GM23338 (cell line): ENCODE measurements around the gene TACC3. TPM values are rescaled to one million over a fixed set of nuclear protein-coding genes. Genes with fewer than 3 reads are reported as not detected.

Experiments used
- ATAC-seq: fragments of 200-7000 bp; cut with Tn5 transposase; 3 replicates; pipeline ENCODE4 v1.9.1; 2020
- DNase-seq: peaks from one replicate; pipeline ENCODE4 v3.0.0-alpha.2; 2015; ENCODE audit warnings: low spot score
- H2AFZ ChIP-seq: fragments of 200-600 bp; sonication (generic); 2 replicates; pipeline ENCODE4 v1.8.0; 2016; ENCODE audit warnings: antibody characterized with exemption, mild to moderate bottlenecking, moderate library complexity
- H3F3A ChIP-seq: fragments of 200-600 bp; sonication (generic); replicated peaks from 2 replicates; pipeline ENCODE4 v1.8.0; 2017; ENCODE audit warnings: antibody characterized with exemption, mixed run types, low read depth
- H3K27ac ChIP-seq: fragments of 200-600 bp; sonication (generic); 2 replicates; pipeline ENCODE4 v1.6.1; 2016; ENCODE audit warnings: low read depth
- H3K27me3 ChIP-seq: fragments of 200-600 bp; sonication (generic); 2 replicates; pipeline ENCODE4 v1.8.0; 2016; ENCODE audit warnings: mild to moderate bottlenecking, mixed run types, moderate library complexity; ENCODE audit not compliant: insufficient read depth
- H3K36me3 ChIP-seq: fragments of 200-600 bp; sonication (generic); 2 replicates; pipeline ENCODE4 v1.8.0; 2016; ENCODE audit warnings: mild to moderate bottlenecking; ENCODE audit not compliant: insufficient read depth
- H3K4me1 ChIP-seq: fragments of 200-600 bp; sonication (generic); 2 replicates; pipeline ENCODE4 v1.8.0; 2016; ENCODE audit warnings: mild to moderate bottlenecking, moderate library complexity; ENCODE audit not compliant: insufficient read depth
- H3K4me2 ChIP-seq: fragments of 200-600 bp; sonication (generic); 2 replicates; pipeline ENCODE4 v1.7.1; 2017; ENCODE audit warnings: mixed run types
- H3K4me3 ChIP-seq: fragments of 200-600 bp; sonication (generic); 2 replicates; pipeline ENCODE4 v1.6.1; 2016; ENCODE audit warnings: mixed run types
- H3K79me2 ChIP-seq: fragments of 200-600 bp; sonication (generic); replicated peaks from 2 replicates; pipeline ENCODE4 v1.8.0; 2017; ENCODE audit warnings: mild to moderate bottlenecking; ENCODE audit not compliant: insufficient read depth
- H3K9me2 ChIP-seq: fragments of 200-600 bp; sonication (generic); 2 replicates; pipeline ENCODE4 v1.8.0; 2017; ENCODE audit not compliant: insufficient read depth
- H4K20me1 ChIP-seq: fragments of 200-600 bp; sonication (generic); replicated peaks from 2 replicates; pipeline ENCODE4 v1.8.0; 2017; ENCODE audit warnings: mild to moderate bottlenecking; ENCODE audit not compliant: insufficient read depth
- H3K27ac Mint-ChIP-seq: 2 replicates; pipeline ENCODE4 v1.8.0; 2020; ENCODE audit warnings: inconsistent platforms, mild to moderate bottlenecking, moderate library complexity, mixed read lengths
- H3K27me3 Mint-ChIP-seq: 3 replicates; pipeline ENCODE4 v1.8.0; 2022; ENCODE audit warnings: low read depth, mild to moderate bottlenecking, moderate library complexity, mixed read lengths, inconsistent platforms; ENCODE audit not compliant: insufficient read depth, poor library complexity
- H3K36me3 Mint-ChIP-seq: 3 replicates; pipeline ENCODE4 v1.8.0; 2021; ENCODE audit warnings: low read depth, mild to moderate bottlenecking, inconsistent platforms, moderate library complexity, mixed read lengths
- H3K4me1 Mint-ChIP-seq: 3 replicates; pipeline ENCODE4 v1.8.0; 2020; ENCODE audit warnings: mild to moderate bottlenecking, inconsistent platforms, mixed read lengths
- H3K4me3 Mint-ChIP-seq: 3 replicates; pipeline ENCODE4 v1.8.0; 2021; ENCODE audit warnings: moderate library complexity, mild to moderate bottlenecking, inconsistent platforms, mixed read lengths
- H3K9me3 Mint-ChIP-seq: 3 replicates; pipeline ENCODE4 v1.8.0; 2020; ENCODE audit warnings: moderate library complexity, mild to moderate bottlenecking, inconsistent platforms, mixed read lengths
- CREB1 ChIP-seq: fragments of 250-450 bp; sonication (Bioruptor Pico); IDR thresholded peaks from 2 replicates; pipeline ENCODE4 v1.5.0; 2020; ENCODE audit warnings: low read depth, mild to moderate bottlenecking, moderate library complexity
- EZH2 ChIP-seq: fragments of 200-600 bp; sonication (generic); IDR thresholded peaks from one replicate; pipeline ENCODE4 v1.8.0; 2017; ENCODE audit warnings: antibody characterized with exemption, mild to moderate bottlenecking, low read depth; ENCODE audit not compliant: unreplicated experiment
- EZH2phosphoT487 ChIP-seq: fragments of 200-600 bp; sonication (generic); IDR thresholded peaks from one replicate; pipeline ENCODE4 v1.8.1; 2018; ENCODE audit warnings: antibody characterized with exemption; ENCODE audit not compliant: unreplicated experiment
- JUNB ChIP-seq: IDR thresholded peaks from one replicate; pipeline ENCODE4 v1.6.1; 2016; ENCODE audit warnings: antibody characterized with exemption; ENCODE audit not compliant: unreplicated experiment
- NANOG ChIP-seq: IDR thresholded peaks from 2 replicates; pipeline ENCODE4 v1.6.1; 2016; ENCODE audit warnings: antibody characterized with exemption, borderline replicate concordance
- POLR2AphosphoS5 ChIP-seq: IDR thresholded peaks from 2 replicates; pipeline ENCODE4 v1.6.1; 2016; ENCODE audit warnings: antibody characterized with exemption, low read depth
- STAT1 ChIP-seq: IDR thresholded peaks from one replicate; pipeline ENCODE4 v1.6.1; 2016; ENCODE audit warnings: antibody characterized with exemption; ENCODE audit not compliant: unreplicated experiment
- ZNF114 ChIP-seq: fragments of 250-450 bp; sonication (Bioruptor Pico); IDR thresholded peaks from 2 replicates; pipeline ENCODE4 v1.5.0; 2020; ENCODE audit warnings: mild to moderate bottlenecking, moderate library complexity
- polyA plus RNA-seq: library from polyadenylated mRNA; unstranded; fragments of >200 nt; fragmentation: Nextera tagmentation; extraction: Ambion mirVana; gene quantifications from 2 replicates; pipeline ENCODE4 v1.2.1, GENCODE V29; 2016
- total RNA-seq: library from RNA; depleted of rRNA; stranded (reverse); fragments of >200 nt; shearing (Covaris generic); gene quantifications from 2 replicates; pipeline ENCODE4 v1.2.3, GENCODE V29; 2014
- TF ChIP-seq, protein P1 (sequence below): fragments of 250-450 bp; sonication (Bioruptor Pico); IDR thresholded peaks from 2 replicates; pipeline ENCODE4 v1.5.0; 2020; ENCODE audit warnings: mild to moderate bottlenecking, moderate library complexity
- TF ChIP-seq, protein P2 (sequence below): IDR thresholded peaks from 2 replicates; pipeline ENCODE4 v1.6.1; 2016; ENCODE audit warnings: antibody characterized with exemption
- TF ChIP-seq, protein P3 (sequence below), 2 experiments: fragments of 200-600 bp in 1 of 2; sonication (generic) in 1 of 2; conservative IDR thresholded peaks; 2 replicates each; pipeline versions ENCODE4 v1.5.1 to v1.6.1; 2016 to 2017; ENCODE audit warnings: antibody characterized with exemption in 2 of 2, low read depth in 2 of 2, mild to moderate bottlenecking in 2 of 2, moderate library complexity in 1 of 2
- TF ChIP-seq, protein P4 (sequence below): IDR thresholded peaks from one replicate; pipeline ENCODE4 v1.6.1; 2018; ENCODE audit warnings: antibody characterized with exemption; ENCODE audit not compliant: unreplicated experiment

The TACC3 gene
- total and polyA plus RNA-seq, 2 experiments from 2014 or later: 120 TPM

DNA sequence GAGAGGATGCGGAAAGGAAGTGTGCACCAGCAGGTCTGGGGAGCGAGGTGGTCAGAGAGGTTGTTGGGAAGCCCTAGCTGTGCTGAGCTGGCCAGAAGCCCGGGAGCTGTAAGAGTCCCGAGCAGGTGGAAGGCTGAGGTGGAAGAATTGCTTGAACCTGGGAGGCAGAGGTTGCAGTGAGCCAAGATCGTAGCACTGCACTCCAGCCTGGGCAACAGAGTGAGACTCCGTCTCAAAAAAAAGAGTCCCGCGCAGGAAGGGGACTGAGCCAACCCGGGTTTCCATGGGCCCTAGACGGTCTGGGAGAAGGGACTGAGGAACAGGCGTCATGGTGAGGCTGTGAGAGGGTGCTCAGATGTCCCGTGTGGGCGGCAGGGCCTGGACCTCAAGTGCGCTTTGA, 59.1 kb downstream of the TACC3 start:
- Histone ChIP-seq H3K36me3 (no peaks in the 10 kb centered on the region), H3K79me2 (no peaks in the 10 kb centered on the region), H3K4me3 (no peak overlapping the region), H3K4me2 (no peak overlapping the region), H3K27ac (no peak overlapping the region), H3F3A (0 out of 2 replicates have a peak, but pooled peaks cover 3% of the 10 kb centered on the region), H3K27me3 (no peaks in the 10 kb centered on the region), H3K4me1 (peaks cover 19% of the 10 kb centered on the region), H2AFZ (no peak overlapping the region; the same call in 1 of the 2 replicates), H4K20me1 (no peaks in the 10 kb centered on the region), H3K9me2 (no peaks in the 10 kb centered on the region)
- no peak overlapping the region for H3K4me3 Mint-ChIP-seq
- DNase-seq (no peak), ATAC-seq (no peak)
- no peaks in the 10 kb centered on the region for H3K9me3 Mint-ChIP-seq
- no peak for TF ChIP-seq EZH2
- no peak for TF ChIP-seq NANOG
- TF ChIP-seq STAT1: no peak
- no peak for TF ChIP-seq CREB1 (CRISPR knock-in tag)
- TF ChIP-seq ZNF114 (CRISPR knock-in tag): no peak
- TF ChIP-seq EZH2phosphoT487: no peak
- TF ChIP-seq, protein P1, sequence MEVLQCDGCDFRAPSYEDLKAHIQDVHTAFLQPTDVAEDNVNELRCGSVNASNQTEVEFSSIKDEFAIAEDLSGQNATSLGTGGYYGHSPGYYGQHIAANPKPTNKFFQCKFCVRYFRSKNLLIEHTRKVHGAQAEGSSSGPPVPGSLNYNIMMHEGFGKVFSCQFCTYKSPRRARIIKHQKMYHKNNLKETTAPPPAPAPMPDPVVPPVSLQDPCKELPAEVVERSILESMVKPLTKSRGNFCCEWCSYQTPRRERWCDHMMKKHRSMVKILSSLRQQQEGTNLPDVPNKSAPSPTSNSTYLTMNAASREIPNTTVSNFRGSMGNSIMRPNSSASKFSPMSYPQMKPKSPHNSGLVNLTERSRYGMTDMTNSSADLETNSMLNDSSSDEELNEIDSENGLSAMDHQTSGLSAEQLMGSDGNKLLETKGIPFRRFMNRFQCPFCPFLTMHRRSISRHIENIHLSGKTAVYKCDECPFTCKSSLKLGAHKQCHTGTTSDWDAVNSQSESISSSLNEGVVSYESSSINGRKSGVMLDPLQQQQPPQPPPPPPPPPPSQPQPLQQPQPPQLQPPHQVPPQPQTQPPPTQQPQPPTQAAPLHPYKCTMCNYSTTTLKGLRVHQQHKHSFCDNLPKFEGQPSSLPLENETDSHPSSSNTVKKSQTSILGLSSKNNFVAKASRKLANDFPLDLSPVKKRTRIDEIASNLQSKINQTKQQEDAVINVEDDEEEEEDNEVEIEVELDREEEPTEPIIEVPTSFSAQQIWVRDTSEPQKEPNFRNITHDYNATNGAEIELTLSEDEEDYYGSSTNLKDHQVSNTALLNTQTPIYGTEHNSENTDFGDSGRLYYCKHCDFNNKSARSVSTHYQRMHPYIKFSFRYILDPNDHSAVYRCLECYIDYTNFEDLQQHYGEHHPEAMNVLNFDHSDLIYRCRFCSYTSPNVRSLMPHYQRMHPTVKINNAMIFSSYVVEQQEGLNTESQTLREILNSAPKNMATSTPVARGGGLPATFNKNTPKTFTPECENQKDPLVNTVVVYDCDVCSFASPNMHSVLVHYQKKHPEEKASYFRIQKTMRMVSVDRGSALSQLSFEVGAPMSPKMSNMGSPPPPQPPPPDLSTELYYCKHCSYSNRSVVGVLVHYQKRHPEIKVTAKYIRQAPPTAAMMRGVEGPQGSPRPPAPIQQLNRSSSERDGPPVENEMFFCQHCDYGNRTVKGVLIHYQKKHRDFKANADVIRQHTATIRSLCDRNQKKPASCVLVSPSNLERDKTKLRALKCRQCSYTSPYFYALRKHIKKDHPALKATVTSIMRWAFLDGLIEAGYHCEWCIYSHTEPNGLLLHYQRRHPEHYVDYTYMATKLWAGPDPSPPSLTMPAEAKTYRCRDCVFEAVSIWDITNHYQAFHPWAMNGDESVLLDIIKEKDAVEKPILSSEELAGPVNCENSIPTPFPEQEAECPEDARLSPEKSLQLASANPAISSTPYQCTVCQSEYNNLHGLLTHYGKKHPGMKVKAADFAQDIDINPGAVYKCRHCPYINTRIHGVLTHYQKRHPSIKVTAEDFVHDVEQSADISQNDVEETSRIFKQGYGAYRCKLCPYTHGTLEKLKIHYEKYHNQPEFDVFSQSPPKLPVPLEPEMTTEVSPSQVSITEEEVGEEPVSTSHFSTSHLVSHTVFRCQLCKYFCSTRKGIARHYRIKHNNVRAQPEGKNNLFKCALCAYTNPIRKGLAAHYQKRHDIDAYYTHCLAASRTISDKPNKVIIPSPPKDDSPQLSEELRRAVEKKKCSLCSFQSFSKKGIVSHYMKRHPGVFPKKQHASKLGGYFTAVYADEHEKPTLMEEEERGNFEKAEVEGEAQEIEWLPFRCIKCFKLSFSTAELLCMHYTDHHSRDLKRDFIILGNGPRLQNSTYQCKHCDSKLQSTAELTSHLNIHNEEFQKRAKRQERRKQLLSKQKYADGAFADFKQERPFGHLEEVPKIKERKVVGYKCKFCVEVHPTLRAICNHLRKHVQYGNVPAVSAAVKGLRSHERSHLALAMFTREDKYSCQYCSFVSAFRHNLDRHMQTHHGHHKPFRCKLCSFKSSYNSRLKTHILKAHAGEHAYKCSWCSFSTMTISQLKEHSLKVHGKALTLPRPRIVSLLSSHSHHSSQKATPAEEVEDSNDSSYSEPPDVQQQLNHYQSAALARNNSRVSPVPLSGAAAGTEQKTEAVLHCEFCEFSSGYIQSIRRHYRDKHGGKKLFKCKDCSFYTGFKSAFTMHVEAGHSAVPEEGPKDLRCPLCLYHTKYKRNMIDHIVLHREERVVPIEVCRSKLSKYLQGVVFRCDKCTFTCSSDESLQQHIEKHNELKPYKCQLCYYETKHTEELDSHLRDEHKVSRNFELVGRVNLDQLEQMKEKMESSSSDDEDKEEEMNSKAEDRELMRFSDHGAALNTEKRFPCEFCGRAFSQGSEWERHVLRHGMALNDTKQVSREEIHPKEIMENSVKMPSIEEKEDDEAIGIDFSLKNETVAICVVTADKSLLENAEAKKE (CRISPR knock-in tag): no peak
- TF ChIP-seq POLR2AphosphoS5: no peak
- TF ChIP-seq, protein P2, sequence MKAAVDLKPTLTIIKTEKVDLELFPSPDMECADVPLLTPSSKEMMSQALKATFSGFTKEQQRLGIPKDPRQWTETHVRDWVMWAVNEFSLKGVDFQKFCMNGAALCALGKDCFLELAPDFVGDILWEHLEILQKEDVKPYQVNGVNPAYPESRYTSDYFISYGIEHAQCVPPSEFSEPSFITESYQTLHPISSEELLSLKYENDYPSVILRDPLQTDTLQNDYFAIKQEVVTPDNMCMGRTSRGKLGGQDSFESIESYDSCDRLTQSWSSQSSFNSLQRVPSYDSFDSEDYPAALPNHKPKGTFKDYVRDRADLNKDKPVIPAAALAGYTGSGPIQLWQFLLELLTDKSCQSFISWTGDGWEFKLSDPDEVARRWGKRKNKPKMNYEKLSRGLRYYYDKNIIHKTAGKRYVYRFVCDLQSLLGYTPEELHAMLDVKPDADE: no peak
- TF ChIP-seq, protein P3, sequence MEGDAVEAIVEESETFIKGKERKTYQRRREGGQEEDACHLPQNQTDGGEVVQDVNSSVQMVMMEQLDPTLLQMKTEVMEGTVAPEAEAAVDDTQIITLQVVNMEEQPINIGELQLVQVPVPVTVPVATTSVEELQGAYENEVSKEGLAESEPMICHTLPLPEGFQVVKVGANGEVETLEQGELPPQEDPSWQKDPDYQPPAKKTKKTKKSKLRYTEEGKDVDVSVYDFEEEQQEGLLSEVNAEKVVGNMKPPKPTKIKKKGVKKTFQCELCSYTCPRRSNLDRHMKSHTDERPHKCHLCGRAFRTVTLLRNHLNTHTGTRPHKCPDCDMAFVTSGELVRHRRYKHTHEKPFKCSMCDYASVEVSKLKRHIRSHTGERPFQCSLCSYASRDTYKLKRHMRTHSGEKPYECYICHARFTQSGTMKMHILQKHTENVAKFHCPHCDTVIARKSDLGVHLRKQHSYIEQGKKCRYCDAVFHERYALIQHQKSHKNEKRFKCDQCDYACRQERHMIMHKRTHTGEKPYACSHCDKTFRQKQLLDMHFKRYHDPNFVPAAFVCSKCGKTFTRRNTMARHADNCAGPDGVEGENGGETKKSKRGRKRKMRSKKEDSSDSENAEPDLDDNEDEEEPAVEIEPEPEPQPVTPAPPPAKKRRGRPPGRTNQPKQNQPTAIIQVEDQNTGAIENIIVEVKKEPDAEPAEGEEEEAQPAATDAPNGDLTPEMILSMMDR (conservative IDR thresholded peaks at IDR 0.05; ENCODE audit: low read depth in 2 of 2): no peak
- TF ChIP-seq JUNB: no peak
- TF ChIP-seq, protein P4, sequence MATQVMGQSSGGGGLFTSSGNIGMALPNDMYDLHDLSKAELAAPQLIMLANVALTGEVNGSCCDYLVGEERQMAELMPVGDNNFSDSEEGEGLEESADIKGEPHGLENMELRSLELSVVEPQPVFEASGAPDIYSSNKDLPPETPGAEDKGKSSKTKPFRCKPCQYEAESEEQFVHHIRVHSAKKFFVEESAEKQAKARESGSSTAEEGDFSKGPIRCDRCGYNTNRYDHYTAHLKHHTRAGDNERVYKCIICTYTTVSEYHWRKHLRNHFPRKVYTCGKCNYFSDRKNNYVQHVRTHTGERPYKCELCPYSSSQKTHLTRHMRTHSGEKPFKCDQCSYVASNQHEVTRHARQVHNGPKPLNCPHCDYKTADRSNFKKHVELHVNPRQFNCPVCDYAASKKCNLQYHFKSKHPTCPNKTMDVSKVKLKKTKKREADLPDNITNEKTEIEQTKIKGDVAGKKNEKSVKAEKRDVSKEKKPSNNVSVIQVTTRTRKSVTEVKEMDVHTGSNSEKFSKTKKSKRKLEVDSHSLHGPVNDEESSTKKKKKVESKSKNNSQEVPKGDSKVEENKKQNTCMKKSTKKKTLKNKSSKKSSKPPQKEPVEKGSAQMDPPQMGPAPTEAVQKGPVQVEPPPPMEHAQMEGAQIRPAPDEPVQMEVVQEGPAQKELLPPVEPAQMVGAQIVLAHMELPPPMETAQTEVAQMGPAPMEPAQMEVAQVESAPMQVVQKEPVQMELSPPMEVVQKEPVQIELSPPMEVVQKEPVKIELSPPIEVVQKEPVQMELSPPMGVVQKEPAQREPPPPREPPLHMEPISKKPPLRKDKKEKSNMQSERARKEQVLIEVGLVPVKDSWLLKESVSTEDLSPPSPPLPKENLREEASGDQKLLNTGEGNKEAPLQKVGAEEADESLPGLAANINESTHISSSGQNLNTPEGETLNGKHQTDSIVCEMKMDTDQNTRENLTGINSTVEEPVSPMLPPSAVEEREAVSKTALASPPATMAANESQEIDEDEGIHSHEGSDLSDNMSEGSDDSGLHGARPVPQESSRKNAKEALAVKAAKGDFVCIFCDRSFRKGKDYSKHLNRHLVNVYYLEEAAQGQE: no peak
- no peaks in the 10 kb centered on the region for H3K36me3 Mint-ChIP-seq
- H3K27me3 Mint-ChIP-seq: peaks cover 8% of the 10 kb centered on the region
- H3K27ac Mint-ChIP-seq: no peak overlapping the region
- H3K4me1 Mint-ChIP-seq: peaks cover 20% of the 10 kb centered on the region; the same call in 1 of the 3 replicates
